HepG2 (cell line): Measurements from ENCODE around the gene TXNL4B. TPM values are rescaled to one million over a fixed set of nuclear protein-coding genes. Genes with fewer than 3 reads are reported as not detected.

Experiments used
- ATAC-seq: fragments of 200-7000 bp; cut with Tn5 transposase; 3 replicates; pipeline ENCODE4 v1.9.1; 2020; ENCODE audit warnings: mild to moderate bottlenecking, moderate library complexity
- BruUV-seq: library from RNA; stranded (reverse); fragments of 400-500 nt; replicated peaks from 2 replicates; lab custom pipeline; 2021; lab: Mats Ljungman, UMichigan
- CTCF ChIA-PET: fragments of 300-600 bp; formaldehyde crosslinking; extraction: SDS; loops from one replicate; lab custom pipeline; 2021; ENCODE audit warnings: low total read pairs, inconsistent platforms, low intra/inter-chr PET ratio; lab: Yijun Ruan, JAX
- POLR2A ChIA-PET: fragments of 350-600 bp; sonication (Branson Sonifier 250); formaldehyde crosslinking; loops from one replicate; lab custom pipeline; 2020; ENCODE audit warnings: antibody characterized with exemption, inconsistent platforms; lab: Yijun Ruan, JAX
- DNase-seq: peaks from one replicate; pipeline ENCODE4 v3.0.0-alpha.2; 2015; ENCODE audit warnings: low spot score
- FAIRE-seq: peaks from 3 replicates; lab custom pipeline; 2011; peaks lifted over from hg19 to GRCh38; lab: Jason Lieb, UNC
- H2AFZ ChIP-seq: one replicate; pipeline ENCODE4 v1.6.1; 2011; ENCODE audit warnings: low read length, inconsistent platforms
- H3K27ac ChIP-seq: fragments of 300-600 bp; 3 replicates; pipeline ENCODE4 v1.8.0; 2011; ENCODE audit warnings: mixed run types, mild to moderate bottlenecking, mixed read lengths, low read length, inconsistent platforms; ENCODE audit not compliant: insufficient read depth; ENCODE audit errors: extremely low read length
- H3K27me3 ChIP-seq, 2 experiments: fragments of 200-600 bp in 1 of 2; 2 replicates in 1 of 2; 3 replicates in 1 of 2; pipeline versions ENCODE4 v1.6.0 to v1.8.0; 2011; ENCODE audit warnings: low read length in 2 of 2, mild to moderate bottlenecking in 2 of 2, moderate library complexity in 2 of 2, inconsistent platforms in 1 of 2; ENCODE audit not compliant: insufficient read depth in 2 of 2, control insufficient read depth in 1 of 2
- H3K36me3 ChIP-seq, 2 experiments: fragments of 200-600 bp in 1 of 2; replicated peaks in 1 of 2; 2 replicates in 1 of 2; 3 replicates in 1 of 2; pipeline versions ENCODE4 v1.5.1 to v1.8.0; 2011; ENCODE audit warnings: low read length in 2 of 2, inconsistent platforms in 1 of 2; ENCODE audit not compliant: insufficient read depth in 2 of 2, control insufficient read depth in 1 of 2
- H3K4me1 ChIP-seq: 2 replicates; pipeline ENCODE4 v1.5.1; 2012; ENCODE audit warnings: low read length, inconsistent platforms; ENCODE audit not compliant: insufficient read depth
- H3K4me2 ChIP-seq: 2 replicates; pipeline ENCODE4 v1.6.0; 2011; ENCODE audit warnings: low read depth, low read length, inconsistent platforms
- H3K4me3 ChIP-seq, 3 experiments: fragments of 200-600 bp in 1 of 3; sonication (generic), shearing (Covaris generic) in 1 of 3; replicated peaks in 1 of 3; 2 replicates each; pipeline ENCODE4 v1.5.1; 2011 to 2016; ENCODE audit warnings: low read length in 3 of 3, inconsistent platforms in 2 of 3, low read depth in 2 of 3, mild to moderate bottlenecking in 2 of 3, control low read depth in 1 of 3, mixed read lengths in 1 of 3; ENCODE audit not compliant: insufficient read depth in 1 of 3
- H3K79me2 ChIP-seq: one replicate; pipeline ENCODE4 v1.6.1; 2011; ENCODE audit warnings: low read length, inconsistent platforms; ENCODE audit not compliant: insufficient read depth
- H3K9ac ChIP-seq: 2 replicates; pipeline ENCODE4 v1.6.0; 2011; ENCODE audit warnings: mild to moderate bottlenecking, low read depth, low read length, inconsistent platforms; ENCODE audit not compliant: insufficient read depth
- H3K9me3 ChIP-seq: 2 replicates; pipeline ENCODE4 v1.5.1; 2012; ENCODE audit warnings: mild to moderate bottlenecking, low read length
- H4K20me1 ChIP-seq: 2 replicates; pipeline ENCODE4 v1.6.0; 2011; ENCODE audit warnings: inconsistent platforms, mild to moderate bottlenecking, low read length, moderate library complexity; ENCODE audit not compliant: insufficient read depth
- ARID5B ChIP-seq: IDR thresholded peaks from 2 replicates; pipeline ENCODE4 v1.4.0; 2020; ENCODE audit warnings: mild to moderate bottlenecking, missing genetic modification reagents
- BCL6 ChIP-seq: IDR thresholded peaks from 2 replicates; pipeline ENCODE4 v1.6.1; 2016; ENCODE audit warnings: missing genetic modification reagents, missing compliant biosample characterization
- ETV6 ChIP-seq: sonication (generic); formaldehyde crosslinking; conservative IDR thresholded peaks from 2 replicates; pipeline ENCODE4 v1.4.0; 2020; ENCODE audit warnings: missing genetic modification reagents
- GATAD2A ChIP-seq: IDR thresholded peaks from 2 replicates; pipeline ENCODE4 v1.6.1; 2016
- MYC ChIP-seq: sonication (generic); formaldehyde crosslinking; IDR thresholded peaks from 2 replicates; pipeline ENCODE4 v1.9.0; 2021; ENCODE audit warnings: missing genetic modification reagents, borderline replicate concordance
- NFYB ChIP-seq: sonication (generic); formaldehyde crosslinking; IDR thresholded peaks from 2 replicates; pipeline ENCODE4 v1.4.0; 2020; ENCODE audit warnings: missing genetic modification reagents
- NR2F2 ChIP-seq: IDR thresholded peaks from 2 replicates; pipeline ENCODE4 v1.6.1; 2012; ENCODE audit warnings: low read depth, inconsistent platforms, borderline replicate concordance
- PRDM15 ChIP-seq: sonication (generic); formaldehyde crosslinking; IDR thresholded peaks from 2 replicates; pipeline ENCODE4 v1.4.0; 2020; ENCODE audit warnings: missing genetic modification reagents
- SALL2 ChIP-seq: sonication (generic); formaldehyde crosslinking; IDR thresholded peaks from 2 replicates; pipeline ENCODE4 v1.8.1; 2023; ENCODE audit warnings: mild to moderate bottlenecking, missing genetic modification reagents, inconsistent platforms
- SETDB1 ChIP-seq: sonication (generic); formaldehyde crosslinking; IDR thresholded peaks from 2 replicates; pipeline ENCODE4 v1.5.1; 2020; ENCODE audit warnings: missing genetic modification reagents, mild to moderate bottlenecking, borderline replicate concordance
- WIZ ChIP-seq: sonication (generic); formaldehyde crosslinking; IDR thresholded peaks from 2 replicates; pipeline ENCODE4 v1.5.1; 2020; ENCODE audit warnings: mild to moderate bottlenecking, missing genetic modification reagents
- ZBTB10 ChIP-seq: sonication (generic); formaldehyde crosslinking; IDR thresholded peaks from 2 replicates; pipeline ENCODE4 v1.4.0; 2020; ENCODE audit warnings: missing genetic modification reagents, borderline replicate concordance
- ZFAT ChIP-seq: sonication (generic); formaldehyde crosslinking; conservative IDR thresholded peaks from 2 replicates; pipeline ENCODE4 v1.8.1; 2023; ENCODE audit warnings: missing genetic modification reagents, inconsistent platforms
- ZNF235 ChIP-seq: sonication (generic); formaldehyde crosslinking; IDR thresholded peaks from 2 replicates; pipeline ENCODE4 v1.8.1; 2023; ENCODE audit warnings: mild to moderate bottlenecking, missing genetic modification reagents, borderline replicate concordance
- ZNF629 ChIP-seq: sonication (generic); formaldehyde crosslinking; conservative IDR thresholded peaks from 2 replicates; pipeline ENCODE4 v1.5.0; 2020; ENCODE audit warnings: missing genetic modification reagents
- ZSCAN31 ChIP-seq: sonication (generic); formaldehyde crosslinking; IDR thresholded peaks from 2 replicates; pipeline ENCODE4 v1.5.0; 2020; ENCODE audit warnings: low read depth, mild to moderate bottlenecking, missing genetic modification reagents
- WGBS: methylation state at CpG from one replicate; pipeline ENCODE4 v1.1.6; 2017; ENCODE audit warnings: low lambda C conversion rate; 5-methylcytosine and 5-hydroxymethylcytosine counted together
- in situ Hi-C: cut with HindIII; loops from 2 replicates; pipeline ENCODE4 v1.10.0; 2017; ENCODE audit warnings: low pct_unique_long_range_greater_than_20kb; ENCODE audit not compliant: extremely low pct_ligation_motif_present
- intact Hi-C: fragments of 100-400 bp; cut with micrococcal nuclease; formaldehyde crosslinking; loops from one replicate; pipeline ENCODE4 v1.10.0; 2022; ENCODE audit not compliant: unreplicated experiment
- polyA plus RNA-seq, 8 experiments: library from polyadenylated mRNA; depleted of rRNA in 3 of 8; stranded (reverse) in 7 of 8; unstranded in 1 of 8; fragments of >200 nt; fragmentation: Illumina TruSeq in 4 of 8; extraction: Trizol in 4 of 8; gene quantifications; 2 replicates each; pipeline versions ENCODE4 v1.2.1 to v1.2.3, GENCODE V29; 2011 to 2016; ENCODE audit warnings: low read depth in 4 of 8, missing spikeins in 1 of 8, mixed read lengths in 1 of 8; ENCODE audit not compliant: insufficient read depth in 1 of 8
- total RNA-seq, 5 experiments: library from RNA; depleted of rRNA; stranded (reverse); fragments of >200 nt; fragmentation: Illumina TruSeq; extraction: Trizol; gene quantifications; 2 replicates each; pipeline ENCODE4 v1.2.3, GENCODE V29; 2016; ENCODE audit warnings: low read depth in 1 of 5

The TXNL4B gene
- total and polyA plus RNA-seq, 2 of the 13 experiments (the other 11 are each of a cell fraction or from before 2014, with no cell fraction given) = 17.4 to 18.3 TPM

GRCh38 chr16:72138064-72138572 lies 44.7 kb upstream of the TXNL4B start:
- BruUV-seq = no TSS peak
- POLR2A ChIA-PET = interaction anchor here (1.4 kb wide), 1 partner anchor 65 kb away, joined by 4 read pairs; no protein-coding TSS in a partner anchor
- intact Hi-C loops = no loop called here
- CTCF ChIA-PET = no interaction called here
- peaks cover 16% of the 10 kb centered on the region for H3K4me1 ChIP-seq
- FAIRE-seq = no peak
- H4K20me1 ChIP-seq = no peaks in the 10 kb centered on the region
- DNase-seq = no peak
- H3K4me3 ChIP-seq = no peak overlapping the region
- 62% methylated on average over 4 of the region's 4 CpGs for WGBS
- in situ Hi-C loops = no loop called here
- ATAC-seq = peak; percentile 72
- H3K27ac ChIP-seq = peak overlapping the region; percentile 8
- H3K4me2 ChIP-seq = no peak overlapping the region
- H3K27me3 ChIP-seq = no peaks in the 10 kb centered on the region
- H2AFZ ChIP-seq = no peak overlapping the region
- no peaks in the 10 kb centered on the region for H3K9me3 ChIP-seq
- no peak overlapping the region for H3K9ac ChIP-seq
- H3K36me3 ChIP-seq = no peaks in the 10 kb centered on the region
- no peaks in the 10 kb centered on the region for H3K79me2 ChIP-seq
- TF ChIP-seq MYC (CRISPR knock-in tag) = no peak
- no peak for TF ChIP-seq ETV6 (CRISPR knock-in tag)
- peak; percentile 66 for TF ChIP-seq ARID5B (CRISPR knock-in tag)
- no peak for TF ChIP-seq SALL2 (CRISPR knock-in tag)
- TF ChIP-seq WIZ (CRISPR knock-in tag) = 0 out of 2 replicates have a peak, but pooled peaks have one; percentile 46
- no peak for TF ChIP-seq NFYB
- no peak for TF ChIP-seq ZNF629 (CRISPR knock-in tag)
- no peak for TF ChIP-seq PRDM15
- TF ChIP-seq BCL6 (CRISPR knock-in tag) = peak; percentile 96
- TF ChIP-seq ZSCAN31 = no peak
- no peak for TF ChIP-seq ZFAT
- no peak for TF ChIP-seq SETDB1 (CRISPR knock-in tag)
- peak; percentile 75 for TF ChIP-seq GATAD2A (CRISPR knock-in tag)
- peak; percentile 86 for TF ChIP-seq ZBTB10
- no peak for TF ChIP-seq ZNF235 (CRISPR knock-in tag)
- no peak for TF ChIP-seq NR2F2
